ENCODE results near the gene EIF2B5.

DNA sequence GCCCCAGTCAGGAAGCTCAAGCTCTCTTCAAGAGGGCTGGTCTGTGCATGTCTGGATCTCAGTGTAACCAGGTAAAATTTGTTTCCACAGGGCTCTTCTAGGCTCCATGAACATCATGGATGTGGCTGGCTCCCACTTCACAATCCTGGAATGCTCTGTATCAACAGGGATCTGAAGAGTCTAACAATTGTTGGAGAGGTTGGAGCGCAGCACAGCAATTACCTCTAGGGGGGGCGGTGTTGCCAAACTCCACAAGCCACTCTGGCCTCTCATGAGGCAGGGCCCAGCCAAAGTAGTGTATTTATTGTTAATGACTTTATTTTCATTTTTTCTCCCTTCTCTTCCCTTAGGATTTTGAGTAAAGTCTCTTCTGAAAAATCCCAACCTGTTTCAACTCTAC is 6.1 kb upstream of the EIF2B5 start:
- TF ChIP-seq, protein P1, sequence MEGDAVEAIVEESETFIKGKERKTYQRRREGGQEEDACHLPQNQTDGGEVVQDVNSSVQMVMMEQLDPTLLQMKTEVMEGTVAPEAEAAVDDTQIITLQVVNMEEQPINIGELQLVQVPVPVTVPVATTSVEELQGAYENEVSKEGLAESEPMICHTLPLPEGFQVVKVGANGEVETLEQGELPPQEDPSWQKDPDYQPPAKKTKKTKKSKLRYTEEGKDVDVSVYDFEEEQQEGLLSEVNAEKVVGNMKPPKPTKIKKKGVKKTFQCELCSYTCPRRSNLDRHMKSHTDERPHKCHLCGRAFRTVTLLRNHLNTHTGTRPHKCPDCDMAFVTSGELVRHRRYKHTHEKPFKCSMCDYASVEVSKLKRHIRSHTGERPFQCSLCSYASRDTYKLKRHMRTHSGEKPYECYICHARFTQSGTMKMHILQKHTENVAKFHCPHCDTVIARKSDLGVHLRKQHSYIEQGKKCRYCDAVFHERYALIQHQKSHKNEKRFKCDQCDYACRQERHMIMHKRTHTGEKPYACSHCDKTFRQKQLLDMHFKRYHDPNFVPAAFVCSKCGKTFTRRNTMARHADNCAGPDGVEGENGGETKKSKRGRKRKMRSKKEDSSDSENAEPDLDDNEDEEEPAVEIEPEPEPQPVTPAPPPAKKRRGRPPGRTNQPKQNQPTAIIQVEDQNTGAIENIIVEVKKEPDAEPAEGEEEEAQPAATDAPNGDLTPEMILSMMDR (IDR thresholded peaks at IDR 0.05): no peak
- TF ChIP-seq POLR2A (IDR thresholded peaks at IDR 0.05): no peak

Measured in sigmoid colon (tissue), 3 donors.